ENCODE results near the gene SEZ6L. TPM values are rescaled to one million over a fixed set of nuclear protein-coding genes. Genes with fewer than 3 reads are reported as not detected.
"Not testable (repeated sequence)": the region's sequence is repeated elsewhere in the genome, so short reads cannot be mapped to it uniquely, and the experiment has no call there.

Gene SEZ6L
- total RNA-seq, 1 donor from 2014 or later: 2.3 TPM

DNA sequence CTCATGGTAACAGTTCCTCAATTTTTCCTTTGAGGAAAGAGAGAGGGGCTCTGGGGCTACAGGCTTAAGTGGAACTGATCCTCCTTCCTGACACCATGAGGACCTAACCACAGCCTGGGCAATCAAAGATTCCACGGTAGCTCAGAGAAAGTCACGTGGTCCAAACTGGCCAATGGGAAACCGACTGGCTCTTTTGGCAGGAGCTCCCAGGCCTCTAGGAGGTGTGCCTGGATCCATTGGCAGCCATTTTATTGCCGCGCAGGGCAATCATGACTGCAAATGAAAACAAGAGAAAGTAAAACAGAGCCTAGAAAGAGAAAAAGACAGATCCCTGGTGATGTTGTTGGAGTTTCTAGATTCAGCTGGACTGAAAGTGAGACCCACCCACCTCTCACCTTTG lies 232.5 kb downstream of the SEZ6L start:
- Histone ChIP-seq H3K4me1 (ENCODE audit: insufficient read depth, low read length) (no peaks in the 10 kb centered on the region), H3K9ac (ENCODE audit: low read length) (no peak overlapping the region), H3K4me3 (ENCODE audit: insufficient read depth, low read depth, low read length) (no peak overlapping the region), H3K27me3 (ENCODE audit: insufficient read depth, low read length) (no peaks in the 10 kb centered on the region), H2AFZ (ENCODE audit: low read depth, low read length) (no peak overlapping the region), H3K4me2 (ENCODE audit: low read length) (no peak overlapping the region), H4K20me1 (ENCODE audit: insufficient read depth, low read length) (no peaks in the 10 kb centered on the region), H3K79me2 (ENCODE audit: insufficient read depth, low read length) (no peaks in the 10 kb centered on the region), H3K27ac (ENCODE audit: low read depth, low read length) (no peak overlapping the region), H3K36me3 (ENCODE audit: insufficient read depth, low read length) (no peaks in the 10 kb centered on the region), H3K9me3 (ENCODE audit: insufficient read depth, low read depth, low read length) (no peaks in the 10 kb centered on the region)
- no peak for FAIRE-seq
- Mint-ChIP-seq H3K4me3 (ENCODE audit: unreplicated experiment) (no peak overlapping the region), H3K36me3 (ENCODE audit: low read depth, unreplicated experiment) (no peaks in the 10 kb centered on the region), H3K9me3 (ENCODE audit: unreplicated experiment) (no peaks in the 10 kb centered on the region), H3K27ac (ENCODE audit: unreplicated experiment) (no peak overlapping the region), H3K27me3 (ENCODE audit: low read depth, unreplicated experiment) (peaks cover 3% of the 10 kb centered on the region), H3K4me1 (ENCODE audit: low read depth, unreplicated experiment) (peaks cover 16% of the 10 kb centered on the region)
- DNase-seq (ENCODE audit: low read depth): no peak
- TF ChIP-seq, protein P1, sequence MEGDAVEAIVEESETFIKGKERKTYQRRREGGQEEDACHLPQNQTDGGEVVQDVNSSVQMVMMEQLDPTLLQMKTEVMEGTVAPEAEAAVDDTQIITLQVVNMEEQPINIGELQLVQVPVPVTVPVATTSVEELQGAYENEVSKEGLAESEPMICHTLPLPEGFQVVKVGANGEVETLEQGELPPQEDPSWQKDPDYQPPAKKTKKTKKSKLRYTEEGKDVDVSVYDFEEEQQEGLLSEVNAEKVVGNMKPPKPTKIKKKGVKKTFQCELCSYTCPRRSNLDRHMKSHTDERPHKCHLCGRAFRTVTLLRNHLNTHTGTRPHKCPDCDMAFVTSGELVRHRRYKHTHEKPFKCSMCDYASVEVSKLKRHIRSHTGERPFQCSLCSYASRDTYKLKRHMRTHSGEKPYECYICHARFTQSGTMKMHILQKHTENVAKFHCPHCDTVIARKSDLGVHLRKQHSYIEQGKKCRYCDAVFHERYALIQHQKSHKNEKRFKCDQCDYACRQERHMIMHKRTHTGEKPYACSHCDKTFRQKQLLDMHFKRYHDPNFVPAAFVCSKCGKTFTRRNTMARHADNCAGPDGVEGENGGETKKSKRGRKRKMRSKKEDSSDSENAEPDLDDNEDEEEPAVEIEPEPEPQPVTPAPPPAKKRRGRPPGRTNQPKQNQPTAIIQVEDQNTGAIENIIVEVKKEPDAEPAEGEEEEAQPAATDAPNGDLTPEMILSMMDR (IDR thresholded peaks at IDR 0.05; ENCODE audit: insufficient read depth, low read depth, low read length): no peak
- TF ChIP-seq EZH2 (IDR thresholded peaks at IDR 0.05; ENCODE audit: insufficient read depth, low read length): no peak

GRCh38 chr22:26404851-26405421 lies 235.7 kb downstream of the SEZ6L start:
- Histone ChIP-seq H3K27ac (ENCODE audit: low read depth, low read length) (no peak overlapping the region), H2AFZ (ENCODE audit: low read depth, low read length) (no peak overlapping the region), H4K20me1 (ENCODE audit: insufficient read depth, low read length) (no peaks in the 10 kb centered on the region), H3K9me3 (ENCODE audit: insufficient read depth, low read depth, low read length) (no peaks in the 10 kb centered on the region), H3K4me2 (ENCODE audit: low read length) (no peak overlapping the region), H3K27me3 (ENCODE audit: insufficient read depth, low read length) (peaks cover 4% of the 10 kb centered on the region), H3K4me3 (ENCODE audit: insufficient read depth, low read depth, low read length) (no peak overlapping the region), H3K9ac (ENCODE audit: low read length) (peak overlapping the region; percentile 21), H3K36me3 (ENCODE audit: insufficient read depth, low read length) (no peaks in the 10 kb centered on the region), H3K79me2 (ENCODE audit: insufficient read depth, low read length) (no peaks in the 10 kb centered on the region), H3K4me1 (ENCODE audit: insufficient read depth, low read length) (no peaks in the 10 kb centered on the region)
- DNase-seq (ENCODE audit: low read depth) (no peak), FAIRE-seq (no peak)
- H3K4me3 Mint-ChIP-seq (ENCODE audit: unreplicated experiment): no peak overlapping the region
- H3K27me3 Mint-ChIP-seq (ENCODE audit: low read depth, unreplicated experiment): peaks cover 3% of the 10 kb centered on the region
- H3K4me1 Mint-ChIP-seq (ENCODE audit: low read depth, unreplicated experiment): peaks cover 18% of the 10 kb centered on the region
- H3K27ac Mint-ChIP-seq (ENCODE audit: unreplicated experiment): no peak overlapping the region
- no peaks in the 10 kb centered on the region for H3K9me3 Mint-ChIP-seq (ENCODE audit: unreplicated experiment)
- H3K36me3 Mint-ChIP-seq (ENCODE audit: low read depth, unreplicated experiment): no peaks in the 10 kb centered on the region
- TF ChIP-seq EZH2 (IDR thresholded peaks at IDR 0.05; ENCODE audit: insufficient read depth, low read length): no peak
- TF ChIP-seq, protein P1 (IDR thresholded peaks at IDR 0.05; ENCODE audit: insufficient read depth, low read depth, low read length): no peak

- Histone ChIP-seq H3K4me3 (ENCODE audit: insufficient read depth, low read depth, low read length) (no peak overlapping the region), H3K36me3 (ENCODE audit: insufficient read depth, low read length) (no peaks in the 10 kb centered on the region), H3K27me3 (ENCODE audit: insufficient read depth, low read length) (peaks cover 14% of the 10 kb centered on the region), H4K20me1 (ENCODE audit: insufficient read depth, low read length) (no peaks in the 10 kb centered on the region), H3K9me3 (ENCODE audit: insufficient read depth, low read depth, low read length) (no peaks in the 10 kb centered on the region), H3K4me1 (ENCODE audit: insufficient read depth, low read length) (no peaks in the 10 kb centered on the region), H3K9ac (ENCODE audit: low read length) (no peak overlapping the region), H2AFZ (ENCODE audit: low read depth, low read length) (no peak overlapping the region), H3K27ac (ENCODE audit: low read depth, low read length) (no peak overlapping the region), H3K4me2 (ENCODE audit: low read length) (no peak overlapping the region), H3K79me2 (ENCODE audit: insufficient read depth, low read length) (no peaks in the 10 kb centered on the region)
- TF ChIP-seq, protein P1 (IDR thresholded peaks at IDR 0.05; ENCODE audit: insufficient read depth, low read depth, low read length): no peak
- no peak for TF ChIP-seq EZH2 (IDR thresholded peaks at IDR 0.05; ENCODE audit: insufficient read depth, low read length)
- H3K4me1 Mint-ChIP-seq (ENCODE audit: low read depth, unreplicated experiment): peaks cover 18% of the 10 kb centered on the region
- H3K9me3 Mint-ChIP-seq (ENCODE audit: unreplicated experiment): no peaks in the 10 kb centered on the region
- peak; percentile 53 for DNase-seq (ENCODE audit: low read depth)
- FAIRE-seq: no peak
- H3K36me3 Mint-ChIP-seq (ENCODE audit: low read depth, unreplicated experiment): no peaks in the 10 kb centered on the region
- H3K4me3 Mint-ChIP-seq (ENCODE audit: unreplicated experiment): no peak overlapping the region
- H3K27ac Mint-ChIP-seq (ENCODE audit: unreplicated experiment): no peak overlapping the region
- H3K27me3 Mint-ChIP-seq (ENCODE audit: low read depth, unreplicated experiment): no peaks in the 10 kb centered on the region
Observed at GRCh38 chr22:26406118-26406517, 236.9 kb downstream of the SEZ6L start.

GRCh38 chr22:26408562-26409220 lies 239.4 kb downstream of the SEZ6L start:
- not testable (repeated sequence) for H3K9me3 Mint-ChIP-seq (ENCODE audit: unreplicated experiment); H3K9me3 ChIP-seq (ENCODE audit: insufficient read depth, low read depth, low read length); H3K36me3 ChIP-seq (ENCODE audit: insufficient read depth, low read length); H3K27me3 Mint-ChIP-seq (ENCODE audit: low read depth, unreplicated experiment); H3K27ac ChIP-seq (ENCODE audit: low read depth, low read length); DNase-seq (ENCODE audit: low read depth); H3K27ac Mint-ChIP-seq (ENCODE audit: unreplicated experiment); H3K79me2 ChIP-seq (ENCODE audit: insufficient read depth, low read length); H3K4me2 ChIP-seq (ENCODE audit: low read length); H2AFZ ChIP-seq (ENCODE audit: low read depth, low read length); H3K4me3 ChIP-seq (ENCODE audit: insufficient read depth, low read depth, low read length); FAIRE-seq; H3K36me3 Mint-ChIP-seq (ENCODE audit: low read depth, unreplicated experiment); H3K9ac ChIP-seq (ENCODE audit: low read length); H3K4me3 Mint-ChIP-seq (ENCODE audit: unreplicated experiment); H4K20me1 ChIP-seq (ENCODE audit: insufficient read depth, low read length); H3K4me1 ChIP-seq (ENCODE audit: insufficient read depth, low read length)
- peaks cover 12% of the 10 kb centered on the region for H3K4me1 Mint-ChIP-seq (ENCODE audit: low read depth, unreplicated experiment)
- peaks cover 32% of the 10 kb centered on the region for H3K27me3 ChIP-seq (ENCODE audit: insufficient read depth, low read length)
